Iris pigment epithelial cell (primary cell): ENCODE results near the gene TSPAN31.

Experiments
- DNase-seq: peaks from one replicate; pipeline ENCODE4 v3.0.0-alpha.2; 2011; ENCODE audit warnings: low read depth

TSPAN31 gene

GRCh38 chr12:57752668-57753000 is 7.8 kb downstream of the TSPAN31 start:
- DNase-seq, result no peak

- no peak for DNase-seq
Measured at GRCh38 chr12:57753756-57754337, 9.0 kb downstream of the TSPAN31 start.

GRCh38 chr12:57754411-57755193 is 9.8 kb downstream of the TSPAN31 start, which contains the start of gene MARCHF9:
MARCHF9 (plus strand) TSS chr12:57755103; CDS start chr12:57755529, 426 bp downstream.
- no peak for DNase-seq

GRCh38 chr12:57755194-57755453 is 10.3 kb downstream of the TSPAN31 start:
- no peak for DNase-seq

GRCh38 chr12:57755454-57756372 is 10.9 kb downstream of the TSPAN31 start:
- no peak for DNase-seq

- DNase-seq, result no peak
Measured at GRCh38 chr12:57756406-57757341, 11.8 kb downstream of the TSPAN31 start.

- DNase-seq, result no peak
Measured at GRCh38 chr12:57757771-57758170, 12.9 kb downstream of the TSPAN31 start.

- no peak for DNase-seq
Measured at GRCh38 chr12:57758552-57759359, 13.9 kb downstream of the TSPAN31 start.

- DNase-seq, result peak; percentile 43
Measured at GRCh38 chr12:57759360-57759980, 14.6 kb downstream of the TSPAN31 start.

GRCh38 chr12:57760347-57760982 is 15.6 kb downstream of the TSPAN31 start:
- no peak for DNase-seq

GRCh38 chr12:57761391-57761998 is 16.7 kb downstream of the TSPAN31 start:
- no peak for DNase-seq

- no peak for DNase-seq
Measured at GRCh38 chr12:57762463-57762862, 17.6 kb downstream of the TSPAN31 start.

- DNase-seq, result no peak
Measured at GRCh38 chr12:57763881-57764661, 19.2 kb downstream of the TSPAN31 start.

GRCh38 chr12:57764662-57765002 is 19.8 kb downstream of the TSPAN31 start:
- DNase-seq, result no peak

- peak; percentile 44 for DNase-seq
Measured at GRCh38 chr12:57765003-57765697, 20.3 kb downstream of the TSPAN31 start.

- DNase-seq, result no peak
Measured at GRCh38 chr12:57765698-57766463, 21.0 kb downstream of the TSPAN31 start.
